Adrenal gland (tissue), 5 donors: Measurements from ENCODE around the gene NPEPL1.

Experiments
- CTCF ChIP-seq, 6 experiments: fragments of 450-650 bp in 4 of 6; fragments of 200-600 bp in 2 of 6; sonication (generic) in 1 of 6; IDR thresholded peaks; 1 replicate in 5 of 6; 2 replicates in 1 of 6; pipeline versions ENCODE4 v1.5.1 to v1.8.0; 2016 to 2021; ENCODE audit warnings: antibody characterized with exemption in 6 of 6, mild to moderate bottlenecking in 2 of 6, moderate library complexity in 1 of 6
- POLR2A ChIP-seq, 2 donors: fragments of 450-650 bp; IDR thresholded peaks; one replicate each; pipeline ENCODE4 v1.6.1; 2017; ENCODE audit warnings: antibody characterized with exemption in 2 of 2, mild to moderate bottlenecking in 2 of 2, moderate library complexity in 1 of 2
- donor health status: DM: no; HTN: no; CAD: no.

GRCh38 chr20:58749979-58750378, 57.4 kb downstream of the NPEPL1 start:
- TF ChIP-seq CTCF (IDR thresholded peaks at IDR 0.05) = no peak
- no peak for TF ChIP-seq POLR2A (IDR thresholded peaks at IDR 0.05)
